Parathyroid adenoma (tissue), 2 donors: ENCODE results near the gene SLC44A5.

Experiments
- H2AFZ ChIP-seq: fragments of 300-600 bp; sonication (generic); one replicate; pipeline ENCODE4 v1.7.0; 2017; ENCODE audit warnings: antibody characterized with exemption, mild to moderate bottlenecking
- H3K27ac ChIP-seq: fragments of 300-600 bp; sonication (generic); one replicate; pipeline ENCODE4 v1.7.0; 2017
- H3K27me3 ChIP-seq: fragments of 300-600 bp; sonication (generic); one replicate; pipeline ENCODE4 v1.7.0; 2017; ENCODE audit warnings: low read length; ENCODE audit not compliant: control insufficient read depth, insufficient read depth
- H3K36me3 ChIP-seq: fragments of 300-600 bp; sonication (generic); one replicate; pipeline ENCODE4 v1.7.0; 2017; ENCODE audit warnings: low read length; ENCODE audit not compliant: control insufficient read depth, insufficient read depth
- H3K4me1 ChIP-seq: fragments of 300-600 bp; sonication (generic); one replicate; pipeline ENCODE4 v1.7.0; 2017; ENCODE audit warnings: control low read depth
- H3K4me2 ChIP-seq: fragments of 300-600 bp; sonication (generic); one replicate; pipeline ENCODE4 v1.7.0; 2017; ENCODE audit warnings: low read length
- H3K4me3 ChIP-seq: fragments of 300-600 bp; sonication (generic); one replicate; pipeline ENCODE4 v1.7.0; 2017; ENCODE audit warnings: low read depth, low read length
- H3K79me2 ChIP-seq: fragments of 300-600 bp; sonication (generic); one replicate; pipeline ENCODE4 v1.7.0; 2017; ENCODE audit warnings: control low read depth
- H3K9ac ChIP-seq: fragments of 300-600 bp; sonication (generic); one replicate; pipeline ENCODE4 v1.7.0; 2017; ENCODE audit warnings: mild to moderate bottlenecking
- H3K9me3 ChIP-seq: fragments of 300-600 bp; sonication (generic); one replicate; pipeline ENCODE4 v1.7.0; 2017; ENCODE audit warnings: low read length; ENCODE audit not compliant: control insufficient read depth
- TF ChIP-seq, protein P1 (sequence below): fragments of 300-600 bp; sonication (generic); IDR thresholded peaks from one replicate; pipeline ENCODE4 v1.7.0; 2017; ENCODE audit warnings: antibody characterized with exemption, mild to moderate bottlenecking
- donor health status: primary hyperparathyroidism.

SLC44A5 gene

DNA sequence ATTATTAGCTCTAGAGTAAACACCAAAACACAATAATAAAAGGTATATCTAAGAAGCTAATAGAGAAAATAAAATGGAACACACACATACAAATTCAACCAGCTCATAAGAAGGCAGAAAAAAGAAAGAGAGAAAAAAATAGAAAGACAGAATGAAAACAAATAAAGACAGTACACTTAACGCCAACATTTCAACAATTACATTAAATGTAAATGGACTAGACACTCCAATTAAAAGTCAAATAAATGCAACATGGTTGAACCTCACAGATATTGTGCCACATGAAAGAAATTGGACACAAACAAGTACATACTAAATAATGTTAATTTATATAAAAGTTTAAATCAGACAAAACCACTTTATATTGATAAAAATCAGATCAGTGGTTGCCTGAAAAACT, 56.0 kb downstream of the SLC44A5 start:
- Histone ChIP-seq H2AFZ (no peak overlapping the region), H3K9me3 (no peaks in the 10 kb centered on the region), H3K27ac (no peak overlapping the region), H3K27me3 (no peaks in the 10 kb centered on the region), H3K4me2 (no peak overlapping the region), H3K79me2 (no peaks in the 10 kb centered on the region), H3K36me3 (no peaks in the 10 kb centered on the region), H3K4me1 (no peaks in the 10 kb centered on the region), H3K4me3 (no peak overlapping the region), H3K9ac (no peak overlapping the region)
- TF ChIP-seq, protein P1, sequence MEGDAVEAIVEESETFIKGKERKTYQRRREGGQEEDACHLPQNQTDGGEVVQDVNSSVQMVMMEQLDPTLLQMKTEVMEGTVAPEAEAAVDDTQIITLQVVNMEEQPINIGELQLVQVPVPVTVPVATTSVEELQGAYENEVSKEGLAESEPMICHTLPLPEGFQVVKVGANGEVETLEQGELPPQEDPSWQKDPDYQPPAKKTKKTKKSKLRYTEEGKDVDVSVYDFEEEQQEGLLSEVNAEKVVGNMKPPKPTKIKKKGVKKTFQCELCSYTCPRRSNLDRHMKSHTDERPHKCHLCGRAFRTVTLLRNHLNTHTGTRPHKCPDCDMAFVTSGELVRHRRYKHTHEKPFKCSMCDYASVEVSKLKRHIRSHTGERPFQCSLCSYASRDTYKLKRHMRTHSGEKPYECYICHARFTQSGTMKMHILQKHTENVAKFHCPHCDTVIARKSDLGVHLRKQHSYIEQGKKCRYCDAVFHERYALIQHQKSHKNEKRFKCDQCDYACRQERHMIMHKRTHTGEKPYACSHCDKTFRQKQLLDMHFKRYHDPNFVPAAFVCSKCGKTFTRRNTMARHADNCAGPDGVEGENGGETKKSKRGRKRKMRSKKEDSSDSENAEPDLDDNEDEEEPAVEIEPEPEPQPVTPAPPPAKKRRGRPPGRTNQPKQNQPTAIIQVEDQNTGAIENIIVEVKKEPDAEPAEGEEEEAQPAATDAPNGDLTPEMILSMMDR, result no peak

DNA sequence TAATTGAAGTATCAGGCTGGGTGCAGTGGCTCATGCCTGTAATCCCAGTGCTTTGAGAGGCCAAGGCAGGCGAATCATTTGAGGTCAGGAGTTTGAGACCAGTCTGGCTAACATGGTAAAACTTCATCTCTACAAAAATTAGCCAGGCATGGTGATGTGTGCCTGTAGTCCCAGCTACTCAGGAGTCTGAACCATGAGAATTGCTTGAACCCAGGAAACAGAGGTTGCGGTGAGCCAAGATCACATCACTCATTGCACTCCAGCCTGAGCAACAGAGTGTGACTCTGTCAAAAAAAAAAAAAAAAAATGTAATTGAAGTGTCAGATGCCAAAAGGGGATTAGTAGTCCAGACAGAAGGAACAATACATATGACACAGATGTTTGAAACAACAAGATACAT, 56.7 kb downstream of the SLC44A5 start:
- H3K79me2 ChIP-seq, result no peaks in the 10 kb centered on the region
- H3K4me1 ChIP-seq, result no peaks in the 10 kb centered on the region
- H3K9me3 ChIP-seq, result no peaks in the 10 kb centered on the region
- TF ChIP-seq, protein P1, result no peak
- H3K36me3 ChIP-seq, result no peaks in the 10 kb centered on the region
- H2AFZ ChIP-seq, result no peak overlapping the region
- no peak overlapping the region for H3K4me3 ChIP-seq
- no peak overlapping the region for H3K27ac ChIP-seq
- H3K27me3 ChIP-seq, result no peaks in the 10 kb centered on the region
- H3K4me2 ChIP-seq, result no peak overlapping the region
- H3K9ac ChIP-seq, result no peak overlapping the region

DNA sequence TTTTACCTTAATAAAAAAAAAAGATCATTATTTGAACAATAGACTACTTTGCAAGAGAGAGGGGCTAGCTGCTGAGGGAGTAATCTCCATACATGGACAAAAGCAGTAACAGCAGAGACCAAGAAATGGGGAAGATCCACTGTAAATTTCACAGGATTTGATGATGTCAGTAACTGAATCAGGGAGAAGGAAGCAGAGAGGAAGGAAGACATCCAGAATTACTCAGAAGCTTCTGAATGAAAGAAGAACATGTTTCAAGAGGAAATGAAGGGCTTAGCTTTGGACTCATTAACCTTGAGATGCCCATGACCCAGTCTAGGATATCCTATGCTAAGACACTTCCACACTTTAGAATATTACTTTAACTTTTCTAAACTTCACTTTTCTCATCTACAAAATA, 60.4 kb downstream of the SLC44A5 start:
- TF ChIP-seq, protein P1, result no peak
- Histone ChIP-seq H3K9me3 (no peaks in the 10 kb centered on the region), H3K4me2 (no peak overlapping the region), H3K27me3 (no peaks in the 10 kb centered on the region), H3K79me2 (no peaks in the 10 kb centered on the region), H2AFZ (no peak overlapping the region), H3K9ac (no peak overlapping the region), H3K27ac (no peak overlapping the region), H3K36me3 (no peaks in the 10 kb centered on the region), H3K4me1 (no peaks in the 10 kb centered on the region), H3K4me3 (no peak overlapping the region)

DNA sequence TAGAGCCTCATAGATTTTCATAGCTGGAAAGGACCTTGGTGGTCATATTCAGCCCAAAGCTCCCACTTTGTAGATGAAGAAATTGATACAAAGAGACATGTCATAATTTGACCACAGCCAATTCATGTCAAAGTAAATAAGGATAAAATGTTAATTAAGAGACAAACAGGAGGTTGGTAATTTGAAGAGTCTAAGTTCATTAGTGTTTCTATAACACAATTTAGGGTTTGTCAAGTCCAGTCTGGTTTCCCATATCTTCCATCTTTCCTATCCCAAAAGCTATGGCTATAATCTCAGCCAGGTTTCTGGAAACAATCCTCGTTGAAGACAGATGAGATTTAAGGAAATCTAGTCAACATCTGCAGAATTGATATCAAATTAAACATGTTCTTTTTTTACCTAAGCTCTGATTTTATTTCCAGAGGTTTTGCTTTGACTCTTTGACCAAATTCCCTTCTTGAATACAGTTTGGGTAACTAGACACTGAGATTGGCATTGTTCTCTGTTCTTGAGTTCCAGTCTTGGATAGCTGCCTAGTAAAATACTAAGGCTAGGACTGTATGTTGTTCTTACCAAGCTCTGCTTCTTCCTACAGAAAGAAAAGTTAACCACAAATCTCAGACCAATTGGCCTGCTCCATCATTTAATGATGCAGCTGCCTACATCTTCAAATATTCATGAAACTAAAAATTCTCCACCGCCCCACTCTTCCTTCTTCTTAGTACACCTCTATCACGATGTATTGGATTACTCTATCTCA, 62.0 kb downstream of the SLC44A5 start:
- Histone ChIP-seq H3K4me3 (no peak overlapping the region), H3K4me1 (no peaks in the 10 kb centered on the region), H2AFZ (no peak overlapping the region), H3K27me3 (no peaks in the 10 kb centered on the region), H3K27ac (no peak overlapping the region), H3K79me2 (no peaks in the 10 kb centered on the region), H3K9ac (no peak overlapping the region), H3K9me3 (no peaks in the 10 kb centered on the region), H3K36me3 (no peaks in the 10 kb centered on the region), H3K4me2 (no peak overlapping the region)
- TF ChIP-seq, protein P1, result no peak

DNA sequence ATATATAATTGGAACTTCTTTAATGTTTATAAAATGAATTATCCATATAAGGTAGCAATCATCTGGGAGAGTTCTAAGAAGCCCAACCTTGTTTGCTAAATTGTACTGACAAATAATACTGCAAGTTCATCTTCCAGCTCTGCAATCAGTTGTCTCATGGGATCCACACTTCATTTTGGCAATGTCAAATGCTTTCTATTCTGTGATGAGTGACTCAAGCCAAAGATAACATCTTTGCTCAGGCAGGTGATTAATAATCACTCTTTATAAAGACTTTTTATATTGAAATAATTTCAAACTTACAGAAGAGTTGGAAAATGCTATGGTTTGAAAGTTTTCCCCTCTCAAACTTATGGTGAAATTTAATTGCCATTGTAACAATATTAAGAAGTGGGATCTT, 67.2 kb downstream of the SLC44A5 start:
- Histone ChIP-seq H3K4me1 (no peaks in the 10 kb centered on the region), H3K36me3 (no peaks in the 10 kb centered on the region), H3K27me3 (no peaks in the 10 kb centered on the region), H2AFZ (no peak overlapping the region), H3K27ac (no peak overlapping the region), H3K4me2 (no peak overlapping the region), H3K4me3 (no peak overlapping the region), H3K9me3 (no peaks in the 10 kb centered on the region), H3K9ac (no peak overlapping the region), H3K79me2 (no peaks in the 10 kb centered on the region)
- TF ChIP-seq, protein P1, result no peak
